Naive B cell (primary cell): ENCODE measurements around the gene TACR1. TPM values are rescaled to one million over a fixed set of nuclear protein-coding genes. Genes with fewer than 3 reads are reported as not detected.
"Not testable (repeated sequence)": the region's sequence is repeated elsewhere in the genome, so short reads cannot be mapped to it uniquely, and the experiment has no call there.

Source experiments
- ATAC-seq, 2 donors: fragments of 150-1000 bp; cut with Tn5 transposase; 2 replicates each; pipeline ENCODE4 v1.10.0; 2021; ENCODE audit warnings: low read depth in 2 of 2, mild to moderate bottlenecking in 2 of 2, moderate library complexity in 2 of 2
- DNase-seq: peaks from one replicate; pipeline ENCODE4 v3.0.0; 2022
- H3K27ac Mint-ChIP-seq, 6 donors: one replicate each; pipeline ENCODE4 v1.8.0; 2020 to 2022; ENCODE audit warnings: mild to moderate bottlenecking in 6 of 6, mixed read lengths in 6 of 6, moderate library complexity in 5 of 6, inconsistent platforms in 2 of 6
- H3K27me3 Mint-ChIP-seq, 3 donors: one replicate each; pipeline ENCODE4 v1.8.0; 2021 to 2022; ENCODE audit warnings: mixed read lengths in 3 of 3, mild to moderate bottlenecking in 1 of 3
- H3K36me3 Mint-ChIP-seq, 2 donors: one replicate each; pipeline ENCODE4 v1.8.0; 2020 to 2022; ENCODE audit warnings: mixed read lengths in 2 of 2, inconsistent platforms in 1 of 2, mild to moderate bottlenecking in 1 of 2
- H3K4me1 Mint-ChIP-seq, 3 donors: one replicate each; pipeline ENCODE4 v1.8.0; 2020 to 2022; ENCODE audit warnings: mixed read lengths in 3 of 3, inconsistent platforms in 1 of 3, mild to moderate bottlenecking in 1 of 3, moderate library complexity in 1 of 3
- H3K4me3 Mint-ChIP-seq, 8 donors: one replicate each; pipeline ENCODE4 v1.8.0; 2020 to 2022; ENCODE audit warnings: mild to moderate bottlenecking in 8 of 8, mixed read lengths in 8 of 8, moderate library complexity in 8 of 8, inconsistent platforms in 2 of 8
- H3K9me3 Mint-ChIP-seq, 7 donors: one replicate each; pipeline ENCODE4 v1.8.0; 2020 to 2022; ENCODE audit warnings: mixed read lengths in 7 of 7, mild to moderate bottlenecking in 5 of 7, inconsistent platforms in 2 of 7, moderate library complexity in 1 of 7
- polyA plus RNA-seq, 6 donors: library from polyadenylated mRNA; unstranded; fragments of 300-500 nt; fragmentation: Illumina TruSeq; gene quantifications; one replicate each; pipeline ENCODE4 v1.2.3, GENCODE V29; 2021; ENCODE audit warnings: low read depth in 6 of 6

The TACR1 gene
- polyA plus RNA-seq = under 1 TPM in 3 of 6 donors, not detected in 3; 0.04 to 0.15 (median 0.14) TPM

GRCh38 chr2:75199428-75200011 is at the start of gene TACR1:
Gene TACR1, minus strand, starts transcription at chr2:75199520. Its CDS starts 586 bp downstream, at chr2:75198934.
- DNase-seq = peak; percentile 31
- peak within 1 kb of the TSS; percentile 41 to 87 (median 80) for H3K4me3 Mint-ChIP-seq
- ATAC-seq = peak; percentile 76 to 84
- H3K9me3 Mint-ChIP-seq = peaks cover 0 to 2% (median 0%) of the 10 kb centered on the region in 7 donors
- peaks cover 3 to 33% (median 12%) of the 10 kb centered on the region in 3 donors for H3K4me1 Mint-ChIP-seq
- peak within 1 kb of the TSS in 2 of 6 donors; percentile 58 to 79 for H3K27ac Mint-ChIP-seq
- peaks cover 53 to 63% (median 57%) of the 10 kb centered on the region in 3 donors for H3K27me3 Mint-ChIP-seq
- H3K36me3 Mint-ChIP-seq = no peaks in the 10 kb centered on the region

GRCh38 chr2:75248581-75248980 is 49.3 kb upstream of the TACR1 start:
- DNase-seq, H3K27ac Mint-ChIP-seq, H3K36me3 Mint-ChIP-seq, H3K27me3 Mint-ChIP-seq, H3K4me3 Mint-ChIP-seq, H3K4me1 Mint-ChIP-seq, ATAC-seq: not testable (repeated sequence)
- peaks cover 7 to 42% (median 18%) of the 10 kb centered on the region in 7 donors for H3K9me3 Mint-ChIP-seq

GRCh38 chr2:75246441-75247167 is 47.3 kb upstream of the TACR1 start:
- no peak overlapping the region for H3K27ac Mint-ChIP-seq
- DNase-seq (no peak), ATAC-seq (no peak)
- H3K9me3 Mint-ChIP-seq = peaks cover 12 to 57% (median 28%) of the 10 kb centered on the region in 7 donors
- H3K27me3 Mint-ChIP-seq = peaks cover 0 to 16% (median 4%) of the 10 kb centered on the region in 3 donors
- H3K4me3 Mint-ChIP-seq = no peak overlapping the region
- H3K4me1 Mint-ChIP-seq = no peaks in the 10 kb centered on the region
- H3K36me3 Mint-ChIP-seq = peaks cover 15% of the 10 kb centered on the region in 2 donors

GRCh38 chr2:75243219-75243618 is 43.9 kb upstream of the TACR1 start:
- DNase-seq (no peak), ATAC-seq (no peak)
- H3K9me3 Mint-ChIP-seq = peaks cover 5 to 36% (median 22%) of the 10 kb centered on the region in 7 donors
- no peaks in the 10 kb centered on the region for H3K4me1 Mint-ChIP-seq
- no peak overlapping the region for H3K27ac Mint-ChIP-seq
- H3K36me3 Mint-ChIP-seq = peaks cover 8 to 10% of the 10 kb centered on the region in 2 donors
- H3K4me3 Mint-ChIP-seq = no peak overlapping the region
- peaks cover 0 to 11% (median 4%) of the 10 kb centered on the region in 3 donors for H3K27me3 Mint-ChIP-seq

- Mint-ChIP-seq H3K4me1 (no peaks in the 10 kb centered on the region), H3K4me3 (peak overlapping the region in 1 of 8 donors; percentile 53), H3K27ac (no peak overlapping the region), H3K9me3 (peaks cover 5 to 36% (median 22%) of the 10 kb centered on the region in 7 donors), H3K36me3 (peaks cover 8 to 10% of the 10 kb centered on the region in 2 donors), H3K27me3 (peaks cover 0 to 11% (median 4%) of the 10 kb centered on the region in 3 donors)
- no peak for ATAC-seq
- no peak for DNase-seq
Measured at GRCh38 chr2:75241696-75242095, 42.4 kb upstream of the TACR1 start.

GRCh38 chr2:75238670-75239330 is 39.5 kb upstream of the TACR1 start:
- Mint-ChIP-seq H3K27ac (no peak overlapping the region), H3K27me3 (peaks cover 0 to 20% (median 7%) of the 10 kb centered on the region in 3 donors), H3K4me1 (no peaks in the 10 kb centered on the region), H3K36me3 (peaks cover 8 to 15% of the 10 kb centered on the region in 2 donors), H3K9me3 (peaks cover 5 to 26% (median 17%) of the 10 kb centered on the region in 7 donors), H3K4me3 (no peak overlapping the region)
- DNase-seq (no peak), ATAC-seq (no peak)

- H3K27ac Mint-ChIP-seq = no peak overlapping the region
- ATAC-seq (no peak), DNase-seq (no peak)
- H3K36me3 Mint-ChIP-seq = peaks cover under 1 to 11% of the 10 kb centered on the region in 2 donors
- peaks cover 0 to 14% (median 5%) of the 10 kb centered on the region in 7 donors for H3K9me3 Mint-ChIP-seq
- H3K4me3 Mint-ChIP-seq = no peak overlapping the region
- H3K27me3 Mint-ChIP-seq = peaks cover 0 to 21% (median 4%) of the 10 kb centered on the region in 3 donors
- H3K4me1 Mint-ChIP-seq = no peaks in the 10 kb centered on the region
Measured at GRCh38 chr2:75237296-75237695, 38.0 kb upstream of the TACR1 start.

GRCh38 chr2:75233965-75234364 is 34.6 kb upstream of the TACR1 start:
- no peak overlapping the region for H3K4me3 Mint-ChIP-seq
- H3K9me3 Mint-ChIP-seq = peaks cover 0 to 6% (median 0%) of the 10 kb centered on the region in 7 donors
- ATAC-seq = no peak
- H3K36me3 Mint-ChIP-seq = peaks cover 0 to 5% of the 10 kb centered on the region in 2 donors
- no peaks in the 10 kb centered on the region for H3K4me1 Mint-ChIP-seq
- peaks cover 0 to 18% (median 4%) of the 10 kb centered on the region in 3 donors for H3K27me3 Mint-ChIP-seq
- H3K27ac Mint-ChIP-seq = no peak overlapping the region
- no peak for DNase-seq

GRCh38 chr2:75226617-75227016 is 27.3 kb upstream of the TACR1 start:
- no peak overlapping the region for H3K27ac Mint-ChIP-seq
- DNase-seq (no peak), ATAC-seq (no peak)
- H3K9me3 Mint-ChIP-seq = peaks cover 0 to 3% (median 0%) of the 10 kb centered on the region in 7 donors
- H3K27me3 Mint-ChIP-seq = peaks cover 7 to 21% (median 15%) of the 10 kb centered on the region in 3 donors
- H3K4me1 Mint-ChIP-seq = no peaks in the 10 kb centered on the region
- H3K36me3 Mint-ChIP-seq = no peaks in the 10 kb centered on the region
- no peak overlapping the region for H3K4me3 Mint-ChIP-seq

- Mint-ChIP-seq H3K27ac (no peak overlapping the region), H3K36me3 (no peaks in the 10 kb centered on the region), H3K4me1 (no peaks in the 10 kb centered on the region), H3K27me3 (peaks cover 7 to 24% (median 15%) of the 10 kb centered on the region in 3 donors), H3K4me3 (no peak overlapping the region), H3K9me3 (no peaks in the 10 kb centered on the region)
- no peak for ATAC-seq
- DNase-seq = no peak
Measured at GRCh38 chr2:75226099-75226498, 26.8 kb upstream of the TACR1 start.

- Mint-ChIP-seq H3K4me1 (no peaks in the 10 kb centered on the region), H3K9me3 (peaks cover 0 to 2% (median 0%) of the 10 kb centered on the region in 7 donors), H3K4me3 (no peak overlapping the region), H3K27me3 (peaks cover 13 to 24% (median 23%) of the 10 kb centered on the region in 3 donors), H3K36me3 (no peaks in the 10 kb centered on the region), H3K27ac (no peak overlapping the region)
- ATAC-seq (no peak), DNase-seq (no peak)
Measured at GRCh38 chr2:75224636-75225094, 25.3 kb upstream of the TACR1 start.

- H3K4me1 Mint-ChIP-seq = no peaks in the 10 kb centered on the region
- H3K9me3 Mint-ChIP-seq = peaks cover 0 to 3% (median 0%) of the 10 kb centered on the region in 7 donors
- peaks cover 13 to 40% (median 39%) of the 10 kb centered on the region in 3 donors for H3K27me3 Mint-ChIP-seq
- no peak overlapping the region for H3K4me3 Mint-ChIP-seq
- DNase-seq (no peak), ATAC-seq (no peak)
- no peaks in the 10 kb centered on the region for H3K36me3 Mint-ChIP-seq
- H3K27ac Mint-ChIP-seq = no peak overlapping the region
Measured at GRCh38 chr2:75222527-75222926, 23.2 kb upstream of the TACR1 start.

- no peak overlapping the region for H3K27ac Mint-ChIP-seq
- no peak for ATAC-seq
- H3K4me1 Mint-ChIP-seq = no peaks in the 10 kb centered on the region
Measured at GRCh38 chr2:75221862-75222261, 22.5 kb upstream of the TACR1 start.

More at GRCh38 chr2:75221862-75222261, 22.5 kb upstream of the TACR1 start:
- Mint-ChIP-seq H3K36me3 (no peaks in the 10 kb centered on the region), H3K27me3 (peaks cover 13 to 43% (median 42%) of the 10 kb centered on the region in 3 donors), H3K4me3 (no peak overlapping the region), H3K9me3 (peaks cover 0 to 3% (median 0%) of the 10 kb centered on the region in 7 donors)
- DNase-seq = no peak
